Natural killer cell (primary cell): ENCODE measurements around the gene HOXC4. TPM values are rescaled to one million over a fixed set of nuclear protein-coding genes. Genes with fewer than 3 reads are reported as not detected.

Experiments used
- ATAC-seq, 3 donors: fragments of 150-1000 bp in 2 of 3; fragments of 200-7000 bp in 1 of 3; cut with Tn5 transposase; 1 replicate in 1 of 3; 2 replicates in 2 of 3; pipeline ENCODE4 v1.10.0; 2021; ENCODE audit warnings: mild to moderate bottlenecking in 2 of 3, moderate library complexity in 2 of 3
- DNase-seq, 2 donors: peaks; one replicate each; pipeline versions ENCODE4 v3.0.0 to v3.0.0-alpha.2; 2013 to 2021; ENCODE audit warnings: mixed read lengths in 1 of 2
- H3K27ac ChIP-seq: one replicate; pipeline ENCODE4 v1.5.1; 2013; ENCODE audit warnings: mild to moderate bottlenecking, low read length
- H3K27me3 ChIP-seq: one replicate; pipeline ENCODE4 v1.6.1; 2013; ENCODE audit warnings: low read length; ENCODE audit not compliant: control insufficient read depth, insufficient read depth
- H3K36me3 ChIP-seq: one replicate; pipeline ENCODE4 v1.6.1; 2013; ENCODE audit warnings: low read length; ENCODE audit not compliant: control insufficient read depth, insufficient read depth
- H3K4me1 ChIP-seq: one replicate; pipeline ENCODE4 v1.6.1; 2013; ENCODE audit warnings: low read length; ENCODE audit not compliant: control insufficient read depth, insufficient read depth
- H3K4me3 ChIP-seq: one replicate; pipeline ENCODE4 v1.5.1; 2013; ENCODE audit warnings: low read length
- H3K9me3 ChIP-seq: one replicate; pipeline ENCODE4 v1.6.1; 2013; ENCODE audit warnings: low read length; ENCODE audit not compliant: control insufficient read depth, insufficient read depth
- H3K27ac Mint-ChIP-seq, 2 donors: one replicate each; pipeline ENCODE4 v1.8.0; 2022; ENCODE audit warnings: mild to moderate bottlenecking in 2 of 2, mixed read lengths in 2 of 2, moderate library complexity in 1 of 2
- H3K27me3 Mint-ChIP-seq, 2 donors: one replicate each; pipeline ENCODE4 v1.8.0; 2022; ENCODE audit warnings: low read depth in 2 of 2, mixed read lengths in 2 of 2
- H3K36me3 Mint-ChIP-seq: one replicate; pipeline ENCODE4 v1.8.0; 2022; ENCODE audit warnings: mixed read lengths
- H3K4me1 Mint-ChIP-seq, 2 donors: one replicate each; pipeline ENCODE4 v1.8.0; 2022; ENCODE audit warnings: mixed read lengths in 2 of 2
- H3K4me3 Mint-ChIP-seq: one replicate; pipeline ENCODE4 v1.8.0; 2022; ENCODE audit warnings: mild to moderate bottlenecking, moderate library complexity, mixed read lengths
- H3K9me3 Mint-ChIP-seq, 2 donors: one replicate each; pipeline ENCODE4 v1.8.0; 2022; ENCODE audit warnings: mixed read lengths in 2 of 2
- CTCF ChIP-seq: fragments of 200-600 bp; IDR thresholded peaks from one replicate; pipeline ENCODE4 v1.8.0; 2022; ENCODE audit warnings: antibody characterized with exemption
- WGBS: methylation state at CpG from one replicate; pipeline ENCODE4 v1.1.7; 2013; ENCODE audit warnings: missing lambda C conversion rate; ENCODE audit not compliant: insufficient coverage; 5-methylcytosine and 5-hydroxymethylcytosine counted together
- intact Hi-C: fragments of 100-400 bp; cut with micrococcal nuclease; formaldehyde crosslinking; loops from one replicate; pipeline ENCODE4 v1.14.2; 2022
- total RNA-seq, 4 donors: library from RNA; stranded (reverse); fragments of 120-200 nt in 1 of 4; gene quantifications; one replicate each; pipeline versions ENCODE4 v1.2.3 to v1.2.4, GENCODE V29; 2013 to 2022

HOXC4 gene
- total RNA-seq, 3 donors from 2014 or later (not counting 1 experiment from before 2014, with no cell fraction given): 0.95 to 3.2 (median 1.8) TPM

- H3K27ac Mint-ChIP-seq: peak overlapping the region in 1 of 2 donors; percentile 37
- H3K4me1 Mint-ChIP-seq: peaks cover 14 to 25% of the 10 kb centered on the region in 2 donors
- Histone ChIP-seq H3K9me3 (no peaks in the 10 kb centered on the region), H3K4me3 (no peak overlapping the region), H3K4me1 (peaks cover 26% of the 10 kb centered on the region), H3K27ac (no peak overlapping the region), H3K27me3 (peaks cover 52% of the 10 kb centered on the region), H3K36me3 (no peaks in the 10 kb centered on the region)
- intact Hi-C loops: loop anchor here (10.0 kb wide), 1 partner anchor 265 kb away; the partner anchor contains the start of genes CBX5 and HNRNPA1
- ATAC-seq: no peak
- TF ChIP-seq CTCF: no peak
- no peaks in the 10 kb centered on the region for H3K9me3 Mint-ChIP-seq
- no peak for DNase-seq
- H3K36me3 Mint-ChIP-seq: no peaks in the 10 kb centered on the region
- peaks cover 45 to 51% of the 10 kb centered on the region in 2 donors for H3K27me3 Mint-ChIP-seq
- 48% methylated on average over 9 of the region's 10 CpGs for WGBS
- peak overlapping the region; percentile 74 for H3K4me3 Mint-ChIP-seq
Observed at GRCh38 chr12:54019924-54020590, 33.6 kb upstream of the HOXC4 start.

- Mint-ChIP-seq H3K27me3 (peaks cover 46 to 53% of the 10 kb centered on the region in 2 donors), H3K36me3 (no peaks in the 10 kb centered on the region), H3K4me3 (no peak overlapping the region), H3K4me1 (peaks cover 14 to 23% of the 10 kb centered on the region in 2 donors), H3K9me3 (no peaks in the 10 kb centered on the region), H3K27ac (no peak overlapping the region)
- Histone ChIP-seq H3K27ac (no peak overlapping the region), H3K4me3 (no peak overlapping the region), H3K27me3 (peaks cover 48% of the 10 kb centered on the region), H3K9me3 (no peaks in the 10 kb centered on the region), H3K4me1 (peaks cover 26% of the 10 kb centered on the region), H3K36me3 (no peaks in the 10 kb centered on the region)
- intact Hi-C loops: no loop called here
- no peak for ATAC-seq
- DNase-seq: no peak
- WGBS: 71% methylated on average over 23 of the region's 23 CpGs
- no peak for TF ChIP-seq CTCF
Observed at GRCh38 chr12:54020591-54021405, 32.8 kb upstream of the HOXC4 start.

- Histone ChIP-seq H3K4me3 (no peak overlapping the region), H3K27me3 (peaks cover 48% of the 10 kb centered on the region), H3K27ac (no peak overlapping the region), H3K4me1 (peaks cover 26% of the 10 kb centered on the region), H3K9me3 (no peaks in the 10 kb centered on the region), H3K36me3 (no peaks in the 10 kb centered on the region)
- TF ChIP-seq CTCF: no peak
- Mint-ChIP-seq H3K27me3 (peaks cover 53 to 55% of the 10 kb centered on the region in 2 donors), H3K9me3 (no peaks in the 10 kb centered on the region), H3K36me3 (no peaks in the 10 kb centered on the region), H3K4me1 (peaks cover 14 to 23% of the 10 kb centered on the region in 2 donors), H3K4me3 (no peak overlapping the region), H3K27ac (no peak overlapping the region)
- DNase-seq: no peak
- intact Hi-C loops: no loop called here
- ATAC-seq: no peak
- 51% methylated on average over 12 of the region's 16 CpGs for WGBS
Observed at GRCh38 chr12:54021432-54022013, 32.1 kb upstream of the HOXC4 start.
